ENCODE results near the gene GUCY1B1.
"Not testable (repeated sequence)": the region's sequence is repeated elsewhere in the genome, so short reads cannot be mapped to it uniquely, and the experiment has no call there.

The GUCY1B1 gene

GRCh38 chr4:155762334-155762733, 3.5 kb downstream of the GUCY1B1 start:
- peak; percentile 36 for DNase-seq (ENCODE audit: low read depth)

- DNase-seq (ENCODE audit: low read depth): no peak
These were observed 4.7 kb downstream of the GUCY1B1 start for GRCh38 chr4:155763551-155763950.

GRCh38 chr4:155765149-155765548, 6.3 kb downstream of the GUCY1B1 start:
- DNase-seq (ENCODE audit: low read depth): no peak

- no peak for DNase-seq (ENCODE audit: low read depth)
These were observed 7.8 kb downstream of the GUCY1B1 start for GRCh38 chr4:155766622-155767021.

- DNase-seq (ENCODE audit: low read depth): no peak
These were observed 9.5 kb downstream of the GUCY1B1 start for GRCh38 chr4:155768370-155768769.

GRCh38 chr4:155769090-155769489, 10.3 kb downstream of the GUCY1B1 start:
- no peak for DNase-seq (ENCODE audit: low read depth)

GRCh38 chr4:155772459-155773195, 13.8 kb downstream of the GUCY1B1 start:
- DNase-seq (ENCODE audit: low read depth): no peak

- DNase-seq (ENCODE audit: low read depth): no peak
These were observed 14.5 kb downstream of the GUCY1B1 start for GRCh38 chr4:155773196-155773800.

GRCh38 chr4:155774033-155774432, 15.2 kb downstream of the GUCY1B1 start:
- no peak for DNase-seq (ENCODE audit: low read depth)

GRCh38 chr4:155777971-155778735, 19.3 kb downstream of the GUCY1B1 start:
- DNase-seq (ENCODE audit: low read depth): peak; percentile 11

- no peak for DNase-seq (ENCODE audit: low read depth)
These were observed 22.0 kb downstream of the GUCY1B1 start for GRCh38 chr4:155780775-155781174.

GRCh38 chr4:155781249-155781831, 22.5 kb downstream of the GUCY1B1 start:
- DNase-seq (ENCODE audit: low read depth): no peak

- DNase-seq (ENCODE audit: low read depth): no peak
These were observed 25.8 kb downstream of the GUCY1B1 start for GRCh38 chr4:155784637-155785036.

GRCh38 chr4:155785828-155786227, 27.0 kb downstream of the GUCY1B1 start:
- no peak for DNase-seq (ENCODE audit: low read depth)

- DNase-seq (ENCODE audit: low read depth): peak; percentile 68
These were observed 28.4 kb downstream of the GUCY1B1 start for GRCh38 chr4:155787113-155787710.

- DNase-seq (ENCODE audit: low read depth): no peak
These were observed 30.6 kb downstream of the GUCY1B1 start for GRCh38 chr4:155789391-155789790.

GRCh38 chr4:155789982-155790381, 31.2 kb downstream of the GUCY1B1 start:
- no peak for DNase-seq (ENCODE audit: low read depth)

GRCh38 chr4:155794589-155795236, 35.9 kb downstream of the GUCY1B1 start:
- DNase-seq (ENCODE audit: low read depth): no peak

GRCh38 chr4:155795991-155796390, 37.2 kb downstream of the GUCY1B1 start:
- peak; percentile 47 for DNase-seq (ENCODE audit: low read depth)

- not testable (repeated sequence) for DNase-seq (ENCODE audit: low read depth)
These were observed 38.8 kb downstream of the GUCY1B1 start for GRCh38 chr4:155797581-155797980.

GRCh38 chr4:155799116-155799793, 40.4 kb downstream of the GUCY1B1 start:
- peak; percentile 41 for DNase-seq (ENCODE audit: low read depth)
